ENCODE measurements around the gene OR51B4. TPM values are rescaled to one million over a fixed set of nuclear protein-coding genes. Genes with fewer than 3 reads are reported as not detected.

The OR51B4 gene
- polyA plus RNA-seq, 1 donor from 2014 or later: not detected

DNA sequence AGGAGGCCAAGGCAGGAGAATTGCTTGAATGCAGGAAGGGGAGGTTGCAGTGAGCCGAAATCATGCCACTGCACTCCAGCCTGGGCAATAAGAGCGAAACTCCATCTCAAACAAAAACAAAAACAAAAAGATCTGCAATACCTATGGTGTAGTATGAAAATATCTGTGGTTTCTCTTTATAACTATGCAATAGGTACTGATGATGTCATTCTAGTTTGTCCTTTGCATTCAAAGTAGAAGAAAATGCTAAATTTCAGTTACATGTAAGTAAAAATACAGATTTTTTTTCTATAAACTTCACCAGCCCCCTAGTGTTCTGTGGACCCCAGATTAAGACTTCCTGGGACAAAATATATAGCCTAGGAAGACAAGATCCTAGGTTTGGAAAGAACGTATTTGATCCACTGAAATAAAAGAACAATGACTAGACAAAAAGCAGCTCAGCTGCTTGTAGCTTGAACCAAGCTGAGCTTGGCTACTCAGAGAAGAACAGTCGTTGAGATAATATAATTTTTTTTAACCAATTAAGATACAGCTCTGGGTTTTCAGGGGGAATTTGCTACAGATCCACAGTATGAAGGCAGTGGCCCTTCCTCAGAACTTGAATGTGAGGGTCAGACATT, 29.2 kb downstream of the OR51B4 start:
- Histone ChIP-seq H3K27me3 (ENCODE audit: insufficient read depth, low read depth, low read length) (no peaks in the 10 kb centered on the region), H3K9me2 (ENCODE audit: insufficient read depth, low read length) (no peaks in the 10 kb centered on the region), H3K36me3 (ENCODE audit: insufficient read depth, low read length) (no peaks in the 10 kb centered on the region), H3F3A (ENCODE audit: insufficient read depth, low read length, poor library complexity, severe bottlenecking) (no peaks in the 10 kb centered on the region), H3K27ac (ENCODE audit: low read length) (no peak overlapping the region), H3K4me3 (ENCODE audit: low read length) (no peak overlapping the region), H3K4me2 (ENCODE audit: low read length) (no peak overlapping the region), H3K9me3 (ENCODE audit: low read length) (no peaks in the 10 kb centered on the region), H3K79me2 (replicated peaks; ENCODE audit: insufficient read depth, low read length) (no peaks in the 10 kb centered on the region), H4K20me1 (ENCODE audit: insufficient read depth) (no peaks in the 10 kb centered on the region), H2AFZ (ENCODE audit: low read depth, low read length) (no peak overlapping the region), H3K9ac (ENCODE audit: low read length) (no peak overlapping the region)
- TF ChIP-seq EP300 (conservative IDR thresholded peaks at IDR 0.05; ENCODE audit: poor library complexity, severe bottlenecking) (no peak), MXI1 (conservative IDR thresholded peaks at IDR 0.05; ENCODE audit: poor library complexity, severe bottlenecking) (no peak), TAF1 (IDR thresholded peaks at IDR 0.05; ENCODE audit: low read depth) (no peak), CTCF (IDR thresholded peaks at IDR 0.05; ENCODE audit: poor library complexity, severe bottlenecking) (no peak), POLR2AphosphoS5 (IDR thresholded peaks at IDR 0.05) (no peak), RAD21 (conservative IDR thresholded peaks at IDR 0.05) (no peak)
- TF ChIP-seq, protein P1, sequence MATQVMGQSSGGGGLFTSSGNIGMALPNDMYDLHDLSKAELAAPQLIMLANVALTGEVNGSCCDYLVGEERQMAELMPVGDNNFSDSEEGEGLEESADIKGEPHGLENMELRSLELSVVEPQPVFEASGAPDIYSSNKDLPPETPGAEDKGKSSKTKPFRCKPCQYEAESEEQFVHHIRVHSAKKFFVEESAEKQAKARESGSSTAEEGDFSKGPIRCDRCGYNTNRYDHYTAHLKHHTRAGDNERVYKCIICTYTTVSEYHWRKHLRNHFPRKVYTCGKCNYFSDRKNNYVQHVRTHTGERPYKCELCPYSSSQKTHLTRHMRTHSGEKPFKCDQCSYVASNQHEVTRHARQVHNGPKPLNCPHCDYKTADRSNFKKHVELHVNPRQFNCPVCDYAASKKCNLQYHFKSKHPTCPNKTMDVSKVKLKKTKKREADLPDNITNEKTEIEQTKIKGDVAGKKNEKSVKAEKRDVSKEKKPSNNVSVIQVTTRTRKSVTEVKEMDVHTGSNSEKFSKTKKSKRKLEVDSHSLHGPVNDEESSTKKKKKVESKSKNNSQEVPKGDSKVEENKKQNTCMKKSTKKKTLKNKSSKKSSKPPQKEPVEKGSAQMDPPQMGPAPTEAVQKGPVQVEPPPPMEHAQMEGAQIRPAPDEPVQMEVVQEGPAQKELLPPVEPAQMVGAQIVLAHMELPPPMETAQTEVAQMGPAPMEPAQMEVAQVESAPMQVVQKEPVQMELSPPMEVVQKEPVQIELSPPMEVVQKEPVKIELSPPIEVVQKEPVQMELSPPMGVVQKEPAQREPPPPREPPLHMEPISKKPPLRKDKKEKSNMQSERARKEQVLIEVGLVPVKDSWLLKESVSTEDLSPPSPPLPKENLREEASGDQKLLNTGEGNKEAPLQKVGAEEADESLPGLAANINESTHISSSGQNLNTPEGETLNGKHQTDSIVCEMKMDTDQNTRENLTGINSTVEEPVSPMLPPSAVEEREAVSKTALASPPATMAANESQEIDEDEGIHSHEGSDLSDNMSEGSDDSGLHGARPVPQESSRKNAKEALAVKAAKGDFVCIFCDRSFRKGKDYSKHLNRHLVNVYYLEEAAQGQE (IDR thresholded peaks at IDR 0.05; ENCODE audit: borderline replicate concordance): no peak

DNA sequence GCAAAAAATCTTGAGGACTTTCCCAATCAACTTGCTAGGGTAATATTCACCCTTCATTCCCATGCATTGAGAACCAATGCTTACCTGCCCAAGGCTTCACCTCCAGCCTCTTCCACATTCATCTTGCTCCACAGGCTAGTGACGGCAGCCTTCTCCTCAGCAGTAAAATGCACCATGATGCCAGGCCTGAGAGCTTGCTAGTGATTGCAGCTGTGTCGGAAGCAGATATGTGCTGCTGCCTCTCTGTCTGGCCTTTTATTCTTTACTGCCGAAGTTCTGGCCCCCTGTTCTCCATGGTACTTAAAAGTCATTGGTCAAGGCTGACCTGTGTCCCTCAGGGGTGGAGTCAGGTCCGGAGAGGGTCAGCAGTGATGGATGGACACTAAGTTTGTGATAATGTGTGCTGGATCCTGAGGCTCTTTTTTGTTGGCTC, 32.0 kb downstream of the OR51B4 start, which contains the start of gene HBE1:
HBE1 (minus strand) TSS at position 231 of the 433 bp plus-strand sequence; CDS start at position 176, 55 bp downstream.
- Histone ChIP-seq H3K9ac (ENCODE audit: low read length) (no peak within 1 kb of the TSS), H3K27me3 (ENCODE audit: insufficient read depth, low read depth, low read length) (no peaks in the 10 kb centered on the region), H3K4me3 (ENCODE audit: low read length) (no peak within 1 kb of the TSS), H3K9me2 (ENCODE audit: insufficient read depth, low read length) (no peaks in the 10 kb centered on the region), H3K9me3 (ENCODE audit: low read length) (no peaks in the 10 kb centered on the region), H3K4me2 (ENCODE audit: low read length) (no peak within 1 kb of the TSS), H3K27ac (ENCODE audit: low read length) (no peak within 1 kb of the TSS), H3F3A (ENCODE audit: insufficient read depth, low read length, poor library complexity, severe bottlenecking) (no peaks in the 10 kb centered on the region), H2AFZ (ENCODE audit: low read depth, low read length) (no peak within 1 kb of the TSS), H3K36me3 (ENCODE audit: insufficient read depth, low read length) (no peaks in the 10 kb centered on the region), H3K79me2 (replicated peaks; ENCODE audit: insufficient read depth, low read length) (no peaks in the 10 kb centered on the region), H4K20me1 (ENCODE audit: insufficient read depth) (no peaks in the 10 kb centered on the region)
- TF ChIP-seq CTCF (IDR thresholded peaks at IDR 0.05; ENCODE audit: poor library complexity, severe bottlenecking) (no peak), RAD21 (conservative IDR thresholded peaks at IDR 0.05) (no peak), SMC3 (conservative IDR thresholded peaks at IDR 0.05; ENCODE audit: poor library complexity) (no peak), EP300 (conservative IDR thresholded peaks at IDR 0.05; ENCODE audit: poor library complexity, severe bottlenecking) (no peak)
- TF ChIP-seq, protein P1 (IDR thresholded peaks at IDR 0.05; ENCODE audit: borderline replicate concordance): no peak
